CD14-positive monocyte (primary cell): ENCODE measurements around the gene ZNF668. TPM values are rescaled to one million over a fixed set of nuclear protein-coding genes. Genes with fewer than 3 reads are reported as not detected.

Experiments
- DNase-seq, 3 donors: peaks; one replicate each; pipeline ENCODE4 v3.0.0-alpha.2; 2011 to 2022
- H2AFZ ChIP-seq: 2 replicates; pipeline ENCODE4 v1.6.0; 2012; ENCODE audit warnings: mild to moderate bottlenecking, low read depth, low read length, inconsistent platforms; ENCODE audit not compliant: insufficient read depth, poor library complexity, severe bottlenecking
- H3K27ac ChIP-seq, 2 donors: 1 replicate in 1 of 2; 2 replicates in 1 of 2; pipeline ENCODE4 v1.5.1; 2012 to 2013; ENCODE audit warnings: low read length in 2 of 2, control low read depth in 1 of 2, inconsistent platforms in 1 of 2, low read depth in 1 of 2, mild to moderate bottlenecking in 1 of 2
- H3K27me3 ChIP-seq, 2 donors: one replicate each; pipeline versions ENCODE4 v1.6.0 to v1.6.1; 2011 to 2013; ENCODE audit warnings: low read length in 2 of 2; ENCODE audit not compliant: control insufficient read depth in 2 of 2, insufficient read depth in 2 of 2
- H3K36me3 ChIP-seq, 2 donors: replicated peaks in 1 of 2; 1 replicate in 1 of 2; 2 replicates in 1 of 2; pipeline versions ENCODE4 v1.5.1 to v1.6.1; 2012 to 2013; ENCODE audit warnings: low read length in 2 of 2, control low read depth in 1 of 2, inconsistent platforms in 1 of 2, mild to moderate bottlenecking in 1 of 2; ENCODE audit not compliant: insufficient read depth in 2 of 2, control insufficient read depth in 1 of 2
- H3K4me1 ChIP-seq, 2 donors: 1 replicate in 1 of 2; 2 replicates in 1 of 2; pipeline versions ENCODE4 v1.5.1 to v1.6.1; 2012 to 2013; ENCODE audit warnings: low read length in 2 of 2, control low read depth in 1 of 2, inconsistent platforms in 1 of 2, mild to moderate bottlenecking in 1 of 2, moderate library complexity in 1 of 2; ENCODE audit not compliant: insufficient read depth in 2 of 2, control insufficient read depth in 1 of 2
- H3K4me2 ChIP-seq: replicated peaks from 2 replicates; pipeline ENCODE3; 2012; ENCODE audit warnings: low read length, moderate library complexity, mild to moderate bottlenecking; ENCODE audit not compliant: poor library complexity, severe bottlenecking; ENCODE audit errors: extremely low read depth
- H3K4me3 ChIP-seq, 3 experiments: fragments of 200-600 bp in 1 of 3; sonication (generic) in 1 of 3; replicated peaks in 1 of 3; 1 replicate in 2 of 3; 2 replicates in 1 of 3; pipeline ENCODE4 v1.5.1; 2011 to 2013; ENCODE audit warnings: low read length in 3 of 3, mild to moderate bottlenecking in 3 of 3, control low read depth in 2 of 3, low read depth in 2 of 3, inconsistent platforms in 1 of 3, moderate library complexity in 1 of 3
- H3K79me2 ChIP-seq: 2 replicates; pipeline ENCODE4 v1.6.0; 2012; ENCODE audit warnings: mild to moderate bottlenecking, control low read depth, inconsistent platforms, low read length, moderate library complexity; ENCODE audit not compliant: insufficient read depth
- H3K9ac ChIP-seq: 2 replicates; pipeline ENCODE4 v1.6.0; 2017; ENCODE audit warnings: low read length, mild to moderate bottlenecking; ENCODE audit not compliant: insufficient read depth, poor library complexity, severe bottlenecking
- H3K9me3 ChIP-seq, 2 donors: replicated peaks in 1 of 2; 1 replicate in 1 of 2; 2 replicates in 1 of 2; pipeline versions ENCODE4 v1.5.1 to v1.6.1; 2012 to 2013; ENCODE audit warnings: low read length in 2 of 2, control low read depth in 1 of 2; ENCODE audit not compliant: control insufficient read depth in 1 of 2, insufficient read depth in 1 of 2
- H4K20me1 ChIP-seq: 2 replicates; pipeline ENCODE4 v1.6.0; 2012; ENCODE audit warnings: mild to moderate bottlenecking, low read length, control low read depth, moderate library complexity; ENCODE audit not compliant: insufficient read depth
- H3K27ac Mint-ChIP-seq, 7 donors: one replicate each; pipeline ENCODE4 v1.8.0; 2020; ENCODE audit warnings: mild to moderate bottlenecking in 7 of 7, mixed read lengths in 7 of 7, moderate library complexity in 6 of 7, inconsistent platforms in 2 of 7
- H3K27me3 Mint-ChIP-seq, 3 donors: one replicate each; pipeline ENCODE4 v1.8.0; 2021 to 2022; ENCODE audit warnings: low read depth in 3 of 3, mild to moderate bottlenecking in 3 of 3, mixed read lengths in 3 of 3, moderate library complexity in 3 of 3, inconsistent platforms in 1 of 3
- H3K36me3 Mint-ChIP-seq, 2 donors: one replicate each; pipeline ENCODE4 v1.8.0; 2020; ENCODE audit warnings: mixed read lengths in 2 of 2, inconsistent platforms in 1 of 2, mild to moderate bottlenecking in 1 of 2
- H3K4me1 Mint-ChIP-seq: one replicate; pipeline ENCODE4 v1.8.0; 2020; ENCODE audit warnings: mild to moderate bottlenecking, mixed read lengths
- H3K4me3 Mint-ChIP-seq, 2 donors: one replicate each; pipeline ENCODE4 v1.8.0; 2020; ENCODE audit warnings: mild to moderate bottlenecking in 2 of 2, mixed read lengths in 2 of 2, moderate library complexity in 1 of 2
- H3K9me3 Mint-ChIP-seq, 7 donors: one replicate each; pipeline ENCODE4 v1.8.0; 2020 to 2022; ENCODE audit warnings: mixed read lengths in 7 of 7, mild to moderate bottlenecking in 6 of 7, moderate library complexity in 6 of 7, inconsistent platforms in 2 of 7
- WGBS: methylation state at CpG from one replicate; pipeline ENCODE4 v1.1.5; 2013; ENCODE audit warnings: missing lambda C conversion rate; ENCODE audit not compliant: insufficient coverage; 5-methylcytosine and 5-hydroxymethylcytosine counted together
- intact Hi-C, 2 donors: fragments of 100-400 bp; cut with micrococcal nuclease; formaldehyde crosslinking; loops; one replicate each; pipeline versions ENCODE4 v1.15.0 to v1.15.1; 2023
- polyA plus RNA-seq, 3 donors: library from polyadenylated mRNA; depleted of rRNA in 1 of 3; unstranded in 2 of 3; stranded (reverse) in 1 of 3; fragments of 300-500 nt in 2 of 3; fragments of >200 nt in 1 of 3; fragmentation: Illumina TruSeq in 2 of 3; gene quantifications; 1 replicate in 2 of 3; 2 replicates in 1 of 3; pipeline ENCODE4 v1.2.3, GENCODE V29; 2012 to 2021
- TF ChIP-seq, protein P1 (sequence below): fragments of 200-600 bp; IDR thresholded peaks from one replicate; pipeline ENCODE4 v1.8.0; 2022; ENCODE audit warnings: antibody characterized with exemption, mild to moderate bottlenecking

ZNF668 gene
- polyA plus RNA-seq, 3 donors, result 3.8 to 4.8 (median 4.5) TPM

DNA sequence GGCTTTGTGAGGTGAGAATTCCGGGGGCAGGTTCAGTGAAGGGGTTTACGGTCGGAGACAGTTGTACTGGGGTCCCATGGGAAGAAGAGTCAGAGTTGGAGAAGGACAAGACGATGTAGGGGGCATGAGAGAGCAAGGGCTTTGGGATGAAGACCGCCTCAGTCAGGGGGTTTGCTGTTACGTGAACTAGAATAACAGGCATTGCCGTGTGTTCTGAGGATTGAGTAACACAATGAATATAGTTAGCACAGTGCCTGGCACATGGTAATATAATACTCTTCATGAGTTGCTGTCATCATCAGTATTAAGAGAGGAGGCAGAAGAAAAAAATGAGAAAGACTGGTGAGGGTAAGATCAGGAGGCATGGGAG lies 759 bp upstream of the ZNF668 start:
- Histone ChIP-seq H3K9ac (peak overlapping the region; percentile 96), H3K9me3 (no peaks in the 10 kb centered on the region), H3K79me2 (peaks cover 84% of the 10 kb centered on the region), H3K4me2 (peak overlapping the region; percentile 99), H3K4me1 (peaks cover 36 to 42% of the 10 kb centered on the region in 2 donors), H3K36me3 (peaks cover 37 to 39% of the 10 kb centered on the region in 2 donors), H4K20me1 (peaks cover 60% of the 10 kb centered on the region), H3K4me3 (peak overlapping the region; percentile 92 to 98 (median 97)), H2AFZ (peak overlapping the region; percentile 83), H3K27ac (peak overlapping the region; percentile 97 to 100), H3K27me3 (no peaks in the 10 kb centered on the region)
- Mint-ChIP-seq H3K27me3 (peaks cover 0 to 2% (median 1%) of the 10 kb centered on the region in 3 donors), H3K4me3 (peak overlapping the region; percentile 90 to 97), H3K4me1 (peaks cover 42% of the 10 kb centered on the region), H3K36me3 (peaks cover 38 to 44% of the 10 kb centered on the region in 2 donors), H3K27ac (peak overlapping the region; percentile 95 to 99 (median 97)), H3K9me3 (no peaks in the 10 kb centered on the region)
- peak in 2 of 3 donors; percentile 42 to 57 for DNase-seq
- intact Hi-C loops, result loop anchor here (1.0 to 2.0 kb wide), 3 partner anchors 20 to 41 kb away; partner anchors contain the start of genes STX4 (in 1 of the 2) and VKORC1 (in 1 of the 2)
- 0% methylated on average over 5 of the region's 7 CpGs for WGBS
- TF ChIP-seq, protein P1, sequence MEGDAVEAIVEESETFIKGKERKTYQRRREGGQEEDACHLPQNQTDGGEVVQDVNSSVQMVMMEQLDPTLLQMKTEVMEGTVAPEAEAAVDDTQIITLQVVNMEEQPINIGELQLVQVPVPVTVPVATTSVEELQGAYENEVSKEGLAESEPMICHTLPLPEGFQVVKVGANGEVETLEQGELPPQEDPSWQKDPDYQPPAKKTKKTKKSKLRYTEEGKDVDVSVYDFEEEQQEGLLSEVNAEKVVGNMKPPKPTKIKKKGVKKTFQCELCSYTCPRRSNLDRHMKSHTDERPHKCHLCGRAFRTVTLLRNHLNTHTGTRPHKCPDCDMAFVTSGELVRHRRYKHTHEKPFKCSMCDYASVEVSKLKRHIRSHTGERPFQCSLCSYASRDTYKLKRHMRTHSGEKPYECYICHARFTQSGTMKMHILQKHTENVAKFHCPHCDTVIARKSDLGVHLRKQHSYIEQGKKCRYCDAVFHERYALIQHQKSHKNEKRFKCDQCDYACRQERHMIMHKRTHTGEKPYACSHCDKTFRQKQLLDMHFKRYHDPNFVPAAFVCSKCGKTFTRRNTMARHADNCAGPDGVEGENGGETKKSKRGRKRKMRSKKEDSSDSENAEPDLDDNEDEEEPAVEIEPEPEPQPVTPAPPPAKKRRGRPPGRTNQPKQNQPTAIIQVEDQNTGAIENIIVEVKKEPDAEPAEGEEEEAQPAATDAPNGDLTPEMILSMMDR, result no peak

DNA sequence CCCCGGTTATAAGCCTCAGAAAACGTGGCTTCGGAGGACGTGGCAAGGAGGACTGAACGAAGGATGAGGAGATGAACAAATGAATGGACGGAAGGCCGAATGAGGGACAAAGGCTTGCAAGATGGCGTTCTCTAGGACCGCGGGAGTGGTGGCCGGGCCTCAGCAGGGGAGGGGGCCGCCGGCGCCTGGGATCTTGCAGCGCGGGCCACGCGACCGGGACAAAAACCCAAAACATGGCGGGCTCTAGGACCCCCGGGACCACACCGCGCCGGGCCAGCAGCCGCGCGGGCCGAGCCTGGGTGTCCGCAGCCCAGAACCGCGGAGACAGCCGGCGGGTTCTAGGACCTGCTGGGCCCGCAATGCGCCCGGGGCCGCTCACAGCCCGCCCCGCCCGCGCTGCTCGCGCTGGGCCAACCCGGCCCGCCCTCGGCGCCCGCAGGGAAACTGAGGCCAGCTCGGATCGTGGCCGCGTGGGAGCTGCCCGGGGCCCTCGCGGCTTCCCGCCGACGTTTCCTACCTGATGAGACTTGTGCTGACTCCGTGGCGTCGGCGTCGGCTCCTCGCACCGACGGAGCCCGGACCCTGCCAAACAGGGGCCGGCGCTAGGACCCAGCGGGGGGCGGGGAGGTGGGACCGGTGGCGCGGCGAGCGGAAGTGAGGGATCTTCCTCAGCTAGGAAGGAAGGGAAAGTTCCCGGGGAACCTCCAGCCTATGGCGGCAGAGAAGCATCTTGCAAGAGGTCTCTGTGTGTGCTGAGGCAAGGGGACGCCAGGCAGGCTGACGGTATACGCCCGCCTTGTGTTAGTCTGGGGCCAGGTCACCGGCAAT lies 684 bp downstream of the ZNF668 start:
- WGBS, result under 1% methylated on average over 78 of the region's 83 CpGs
- Mint-ChIP-seq H3K4me1 (peaks cover 30% of the 10 kb centered on the region), H3K36me3 (peaks cover 25 to 30% of the 10 kb centered on the region in 2 donors), H3K27ac (peak overlapping the region; percentile 97 to 99 (median 98)), H3K9me3 (no peaks in the 10 kb centered on the region), H3K4me3 (peak overlapping the region; percentile 90 to 97), H3K27me3 (peaks cover 0 to 2% (median under 1%) of the 10 kb centered on the region in 3 donors)
- TF ChIP-seq, protein P1, result no peak
- Histone ChIP-seq H3K9ac (peak overlapping the region; percentile 96), H3K36me3 (peaks cover 23 to 25% of the 10 kb centered on the region in 2 donors), H2AFZ (peak overlapping the region; percentile 85), H3K4me2 (peak overlapping the region; percentile 99), H3K9me3 (no peaks in the 10 kb centered on the region), H3K79me2 (peaks cover 81% of the 10 kb centered on the region), H3K4me1 (peaks cover 26 to 30% of the 10 kb centered on the region in 2 donors), H4K20me1 (peaks cover 53% of the 10 kb centered on the region), H3K27ac (peak overlapping the region; percentile 97 to 100), H3K4me3 (peak overlapping the region; percentile 92 to 98 (median 97)), H3K27me3 (no peaks in the 10 kb centered on the region)
- DNase-seq, result peak; percentile 86 to 95 (median 87)
- intact Hi-C loops, result loop anchor here in 1 of 2 donors (2.0 kb wide), 1 partner anchor 39 kb away; no protein-coding TSS in a partner anchor
